ENCODE results near the gene TNIK.

DNA sequence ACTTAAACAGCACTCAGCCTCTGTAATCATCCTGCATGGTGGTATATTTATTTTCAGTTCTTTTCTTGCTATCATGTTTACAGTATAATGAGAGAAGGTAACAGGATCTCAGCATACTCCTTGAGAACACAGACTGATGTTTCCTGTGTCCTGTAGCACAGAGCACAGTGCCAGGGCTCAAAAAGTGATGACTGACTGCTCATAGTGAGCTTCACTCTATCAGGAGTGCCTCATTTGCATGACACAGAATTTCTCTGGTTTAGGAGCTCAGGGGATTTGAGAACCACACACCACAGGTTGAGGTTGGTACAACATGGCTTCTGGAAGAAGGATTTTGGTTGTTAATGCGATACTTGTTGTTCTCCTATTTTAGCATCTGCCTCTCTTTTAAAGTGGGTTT is 365.1 kb downstream of the TNIK start:
- TF ChIP-seq EZH2 (conservative IDR thresholded peaks at IDR 0.05; ENCODE audit: low read depth, low read length) = no peak
- no peak for TF ChIP-seq MAX (IDR thresholded peaks at IDR 0.05)
- no peak for TF ChIP-seq FOXK2 (IDR thresholded peaks at IDR 0.05)
- no peak for TF ChIP-seq TP53 (CRISPR knock-in tag; conservative IDR thresholded peaks at IDR 0.05)
- no peak for TF ChIP-seq DPF2 (CRISPR knock-in tag; IDR thresholded peaks at IDR 0.05; ENCODE audit: borderline replicate concordance, low read depth)
- TF ChIP-seq ZNF431 (CRISPR knock-in tag; IDR thresholded peaks at IDR 0.05; ENCODE audit: borderline replicate concordance, low read depth) = no peak
- TF ChIP-seq JUNB (CRISPR knock-in tag; IDR thresholded peaks at IDR 0.05; ENCODE audit: borderline replicate concordance) = no peak
- TF ChIP-seq NONO (IDR thresholded peaks at IDR 0.05) = no peak
- no peak for TF ChIP-seq NONO (CRISPR knock-in tag; conservative IDR thresholded peaks at IDR 0.05)
- TF ChIP-seq ZNF205 (CRISPR knock-in tag; IDR thresholded peaks at IDR 0.05) = no peak

Data from HepG2 (cell line).